Hepatic stellate cell (primary cell): Measurements from ENCODE around the gene GDPD5.

Source experiments
- DNase-seq: peaks from one replicate; pipeline ENCODE4 v3.0.0; 2011; ENCODE audit warnings: low spot score

The GDPD5 gene

DNA sequence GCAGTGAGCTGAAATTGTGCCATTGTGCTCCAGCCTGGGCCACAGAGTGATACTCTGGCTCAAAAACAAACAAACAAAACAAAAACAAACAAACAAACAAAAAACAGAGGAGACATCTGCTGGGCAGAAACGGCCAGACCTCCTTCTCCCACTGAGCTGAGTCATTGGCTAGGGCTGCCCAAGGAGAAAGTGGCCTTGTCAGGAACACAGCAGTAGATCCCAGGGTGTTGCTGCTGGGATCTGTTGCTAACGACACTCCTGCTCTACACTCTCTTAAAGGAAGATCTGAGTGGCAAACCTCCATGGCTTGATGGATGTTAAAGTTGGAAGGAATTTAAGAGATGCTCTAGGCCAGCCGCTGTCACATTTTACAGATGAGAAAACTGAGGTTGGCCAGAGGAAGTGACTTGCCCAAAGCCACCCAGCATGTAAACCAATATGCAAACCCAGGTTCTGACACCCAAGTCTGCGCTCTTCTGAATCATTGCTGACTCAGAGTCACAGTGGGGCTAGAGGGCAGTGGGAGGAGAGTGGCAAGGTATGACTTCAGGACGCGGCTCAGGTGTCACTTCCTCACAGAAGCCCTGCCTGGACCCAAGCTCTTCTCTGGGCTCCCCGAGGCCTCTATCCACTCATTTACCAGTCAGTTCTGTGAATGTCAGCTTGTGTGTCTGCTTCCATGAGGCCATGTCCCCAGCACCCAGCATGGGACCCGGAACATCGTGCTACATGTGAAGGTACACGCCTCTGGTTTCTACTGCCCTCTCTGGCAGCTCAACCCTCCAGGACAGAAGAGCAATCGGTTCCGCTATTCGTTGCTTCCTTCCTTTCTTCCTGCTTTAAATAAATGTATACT lies 11.3 kb upstream of the GDPD5 start:
- DNase-seq, result no peak

DNA sequence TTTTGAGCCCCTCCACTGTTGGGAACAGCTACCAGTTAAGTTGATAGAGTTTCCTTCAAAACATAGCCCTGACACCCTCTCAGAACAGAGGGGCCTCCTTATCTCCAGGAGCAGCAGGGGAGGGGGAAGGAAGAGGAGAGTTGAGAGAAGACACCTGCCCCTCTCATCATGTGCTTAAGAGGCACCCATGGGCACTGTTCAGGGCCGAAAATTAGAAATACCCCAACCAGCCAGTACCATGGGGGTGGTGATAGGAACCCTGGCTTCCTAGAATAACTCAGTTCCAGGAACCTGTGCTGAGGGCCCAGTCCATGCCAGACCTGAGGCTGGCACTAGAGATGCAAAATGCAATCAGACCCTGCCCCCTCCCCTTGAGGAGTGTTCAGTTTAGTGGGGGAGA lies 9.3 kb upstream of the GDPD5 start:
- no peak for DNase-seq

- DNase-seq, result no peak
Observed at GRCh38 chr11:75534259-75535069, 8.7 kb upstream of the GDPD5 start.

GRCh38 chr11:75533896-75534258 lies 8.1 kb upstream of the GDPD5 start:
- DNase-seq, result no peak

- peak; percentile 70 for DNase-seq
Observed at GRCh38 chr11:75532200-75533048, 6.7 kb upstream of the GDPD5 start.

GRCh38 chr11:75531325-75531724 lies 5.6 kb upstream of the GDPD5 start:
- no peak for DNase-seq

DNA sequence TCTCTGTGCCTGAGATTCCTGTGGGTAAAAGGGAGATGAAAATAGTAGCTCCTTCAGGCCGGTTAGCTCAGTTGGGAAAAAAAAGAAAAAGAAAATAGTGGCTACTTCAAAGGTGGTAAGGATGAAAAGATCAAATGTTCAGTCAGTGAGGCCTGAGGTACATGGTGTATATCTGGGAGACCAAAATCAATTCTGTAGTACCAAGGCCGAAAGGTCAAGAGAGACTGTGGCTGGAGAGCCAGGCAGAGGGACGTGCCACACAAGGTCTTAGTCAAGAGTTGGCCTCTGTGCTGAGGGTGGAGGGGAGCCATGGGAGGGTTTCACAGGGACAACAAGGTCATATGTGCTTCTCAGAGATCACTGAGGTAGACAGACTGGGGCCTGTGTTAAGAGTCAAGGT lies 4.8 kb upstream of the GDPD5 start:
- DNase-seq, result no peak

GRCh38 chr11:75527938-75528735 lies 2.4 kb upstream of the GDPD5 start:
- no peak for DNase-seq

GRCh38 chr11:75527130-75527529 lies 1.4 kb upstream of the GDPD5 start:
- no peak for DNase-seq

- DNase-seq, result no peak
Observed at GRCh38 chr11:75526192-75526541, 426 bp upstream of the GDPD5 start.

GRCh38 chr11:75524665-75525432 lies 892 bp downstream of the GDPD5 start:
- DNase-seq, result peak; percentile 42

DNA sequence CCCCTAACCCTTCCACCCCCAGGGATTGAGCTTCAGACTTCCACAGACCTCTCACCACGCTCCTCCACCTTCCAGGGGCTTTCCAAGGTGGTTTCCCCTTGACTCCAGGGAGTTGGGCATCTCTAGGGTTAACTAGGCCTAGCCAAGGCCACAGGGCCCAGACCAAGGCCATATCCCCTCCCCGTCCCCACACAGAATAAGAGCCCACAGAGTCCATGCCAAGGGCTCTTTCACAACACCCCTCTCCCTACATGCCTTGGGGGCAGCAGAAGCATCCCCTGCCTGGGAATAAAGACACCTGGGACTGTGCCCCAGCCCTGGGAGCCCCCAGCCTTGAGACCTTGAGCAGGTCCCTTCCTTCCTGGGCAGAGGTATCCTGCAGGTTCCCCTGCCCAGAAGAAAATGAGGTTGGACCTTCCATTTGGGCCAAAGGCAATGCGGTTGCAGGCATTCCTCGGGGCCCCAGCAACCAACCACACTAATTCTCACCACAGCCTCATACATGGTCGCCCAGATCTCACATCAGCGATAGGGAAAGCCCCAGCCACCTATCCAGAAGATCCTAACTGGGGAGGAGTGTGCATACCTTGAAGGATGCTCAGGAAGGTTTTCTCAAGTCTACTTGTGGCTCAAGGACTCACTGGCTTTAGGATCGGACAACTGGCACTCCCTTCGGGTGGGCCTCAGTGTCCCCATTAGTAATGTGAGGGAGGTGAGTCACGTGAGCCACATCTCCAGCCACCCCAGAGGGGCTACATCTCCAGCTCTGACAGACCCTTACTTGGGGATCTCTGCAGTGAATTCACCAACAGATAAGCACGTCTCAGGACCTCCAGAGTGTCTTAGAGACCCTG lies 1.7 kb downstream of the GDPD5 start:
- no peak for DNase-seq

GRCh38 chr11:75523189-75523588 lies 2.6 kb downstream of the GDPD5 start:
- DNase-seq, result no peak

- no peak for DNase-seq
Observed at GRCh38 chr11:75522286-75523044, 3.3 kb downstream of the GDPD5 start.

GRCh38 chr11:75520688-75521087 lies 5.1 kb downstream of the GDPD5 start:
- no peak for DNase-seq

DNA sequence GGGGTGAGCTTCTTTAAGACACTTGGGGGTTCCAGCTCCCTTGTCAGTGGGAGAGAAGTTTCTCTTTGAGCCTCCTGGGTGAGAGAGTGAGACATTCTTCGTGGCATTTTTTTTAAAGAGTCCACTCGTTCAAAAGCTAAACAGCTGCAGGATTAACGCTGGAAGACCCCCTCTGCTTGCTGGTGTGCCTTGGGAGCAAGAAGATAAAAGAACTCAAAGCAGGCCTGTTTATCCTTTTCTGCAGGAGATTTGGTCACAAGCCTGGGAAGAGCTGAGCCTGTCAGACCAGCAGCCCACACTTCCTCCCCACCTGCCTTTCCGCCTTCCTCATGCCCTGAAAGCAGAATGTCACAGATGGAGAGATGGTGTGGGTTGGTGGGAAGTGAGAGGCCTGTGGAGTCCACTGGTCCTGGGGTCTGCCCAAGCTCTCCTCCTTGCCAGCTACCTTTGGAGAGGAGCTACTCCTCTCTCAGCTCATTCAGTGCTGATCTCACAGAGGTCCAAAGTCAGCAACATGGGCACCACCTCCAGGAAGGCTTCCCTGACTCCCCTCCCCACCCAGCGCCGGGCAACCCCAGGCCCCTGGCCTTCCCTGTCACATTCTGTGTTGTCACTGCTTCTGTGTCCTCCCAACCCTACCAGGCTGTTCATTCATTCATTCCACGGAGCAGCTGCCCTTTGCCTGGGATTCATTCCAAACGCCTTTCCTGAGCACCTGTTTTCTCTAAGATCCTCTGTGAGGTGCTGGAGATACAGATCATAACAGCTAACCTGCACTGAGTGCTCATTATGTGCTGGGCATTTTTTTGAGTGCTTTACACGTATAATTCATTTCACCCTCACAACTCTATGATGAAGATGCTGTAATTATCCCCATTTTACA lies 6.7 kb downstream of the GDPD5 start:
- no peak for DNase-seq

GRCh38 chr11:75518204-75518549 lies 7.6 kb downstream of the GDPD5 start:
- no peak for DNase-seq

- DNase-seq, result no peak
Observed at GRCh38 chr11:75516886-75517285, 8.9 kb downstream of the GDPD5 start.
